Hematopoietic multipotent progenitor cell treated with erythropoietin and hydrocortisone succinate and interleukin-3 and kit ligand, for 8 days (in vitro differentiated cells): ENCODE data around the gene PANX2.

Experiments
- DNase-seq: peaks from one replicate; pipeline ENCODE4 v3.0.0-alpha.2; 2015

The PANX2 gene

DNA sequence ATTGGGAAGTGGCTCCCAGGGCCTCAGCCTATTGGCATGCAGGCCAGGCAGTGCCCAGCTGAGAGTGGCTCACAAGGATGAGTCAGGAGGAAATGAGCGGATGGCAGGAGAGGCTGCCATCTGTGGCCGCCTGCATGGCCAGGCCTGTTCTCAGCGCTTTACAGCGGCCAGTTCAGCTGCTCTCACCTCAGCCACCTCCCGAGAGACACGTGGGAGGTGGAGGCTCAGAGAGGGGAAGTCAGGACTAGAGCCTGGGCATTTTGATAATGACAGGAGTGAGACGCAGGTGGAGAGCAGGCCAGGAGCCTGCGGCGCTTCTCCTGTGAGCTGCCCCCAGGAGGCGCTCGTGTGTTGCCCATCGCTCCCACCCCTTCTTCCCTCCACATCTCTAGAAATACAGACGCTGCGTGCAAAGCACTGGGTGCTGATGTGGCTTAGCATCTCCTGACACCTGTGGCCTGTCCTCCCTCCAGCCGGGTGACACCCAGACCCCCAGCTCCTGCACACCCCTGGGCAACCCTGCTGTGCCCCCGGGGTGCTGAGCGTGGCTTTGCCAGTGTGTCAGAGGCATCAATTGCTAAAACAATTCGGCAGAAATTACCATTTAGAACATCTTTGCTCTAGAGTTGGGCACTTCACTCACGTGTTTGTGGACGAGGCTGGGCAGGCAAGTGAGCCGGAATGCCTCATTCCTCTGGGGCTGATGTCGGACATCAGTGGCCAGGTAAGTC, 21.4 kb upstream of the PANX2 start:
- peak; percentile 76 for DNase-seq

GRCh38 chr22:50150161-50151129, 20.1 kb upstream of the PANX2 start:
- no peak for DNase-seq

DNA sequence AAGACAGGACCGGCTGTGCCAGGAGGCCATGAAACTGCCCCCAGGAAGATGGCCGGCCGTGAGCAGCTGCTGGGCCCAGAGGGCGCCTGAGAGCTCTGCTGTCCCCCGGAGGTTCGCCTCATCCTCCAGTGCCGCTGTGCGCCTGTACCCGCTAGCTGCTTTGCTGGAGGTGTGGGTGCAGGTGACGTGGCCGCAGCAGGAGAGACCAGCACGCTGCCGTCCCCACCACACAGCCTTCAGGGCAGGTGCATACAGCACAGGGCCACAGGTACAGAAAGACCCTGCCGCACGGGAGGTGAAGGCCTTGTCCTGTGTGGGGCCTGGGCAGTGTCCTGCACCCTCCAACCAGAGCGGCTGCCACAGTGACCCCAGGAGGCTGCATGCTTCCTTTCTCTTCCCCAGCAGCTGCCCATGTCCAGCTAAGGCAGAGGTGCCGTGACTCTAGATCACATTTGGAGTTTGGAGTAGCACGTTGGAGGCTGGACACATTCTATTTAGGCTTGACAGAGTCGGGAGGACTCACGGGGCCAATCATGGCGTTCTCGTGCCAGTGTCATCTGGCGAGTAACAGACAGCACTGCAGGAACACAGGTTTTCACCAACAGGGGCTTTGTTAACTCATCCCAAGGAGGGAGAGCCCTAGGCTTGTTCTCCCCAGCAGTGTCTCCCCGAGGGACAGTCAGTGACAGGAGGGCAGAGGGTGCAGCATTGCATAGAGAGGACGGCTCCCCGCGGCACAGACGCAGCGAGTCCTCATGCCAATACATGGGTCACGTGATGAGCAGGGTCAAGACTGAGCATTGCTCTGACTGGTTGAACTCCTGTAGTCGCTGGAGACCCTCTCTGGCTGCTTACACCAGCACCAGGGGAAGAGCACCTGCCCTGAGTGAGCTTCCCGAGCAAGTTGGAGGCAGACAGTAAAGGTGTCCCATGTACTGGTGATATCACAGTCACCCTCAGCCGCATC, 18.7 kb upstream of the PANX2 start:
- DNase-seq, result no peak

- DNase-seq, result no peak
These were observed 17.3 kb upstream of the PANX2 start for GRCh38 chr22:50153056-50153755.

DNA sequence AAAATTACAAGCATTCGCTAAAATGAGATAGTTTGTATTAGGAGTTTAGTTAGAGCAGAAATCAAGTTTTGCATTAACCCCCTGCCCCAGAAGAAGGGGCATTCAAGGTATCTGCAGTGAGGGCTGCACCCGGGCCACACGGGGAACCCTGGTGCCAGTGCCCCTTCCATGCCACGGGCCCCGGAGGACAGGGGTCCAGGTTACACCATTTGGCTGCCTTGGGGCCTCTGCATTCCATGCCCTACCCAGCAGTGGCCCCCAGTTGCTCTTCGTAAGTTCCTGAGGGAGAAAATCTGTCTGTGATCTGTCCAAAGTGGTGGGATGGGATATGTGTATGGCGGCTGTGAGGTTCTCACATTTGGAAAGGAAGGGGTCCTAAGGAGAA, 16.8 kb upstream of the PANX2 start:
- no peak for DNase-seq

GRCh38 chr22:50157709-50158375, 12.7 kb upstream of the PANX2 start:
- no peak for DNase-seq

DNA sequence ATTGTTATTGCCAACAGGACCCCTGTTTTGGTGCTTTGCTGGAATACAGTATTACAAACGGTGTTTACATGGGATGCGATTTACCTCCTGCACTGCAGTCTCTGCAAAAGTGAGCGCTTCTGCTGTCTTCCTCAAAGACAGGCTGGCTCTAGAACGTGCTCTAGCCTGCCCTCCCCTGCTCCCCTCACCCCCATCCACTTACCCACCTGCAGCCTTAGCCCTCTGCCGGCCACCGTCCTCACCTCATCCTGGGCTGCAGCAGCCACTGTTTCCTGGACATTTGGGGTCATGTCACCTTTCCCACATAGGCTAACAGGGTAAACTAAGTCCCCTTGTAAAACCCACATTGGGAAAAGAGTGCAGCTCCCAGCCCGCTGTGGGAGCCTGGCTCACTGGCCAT, 9.6 kb upstream of the PANX2 start:
- DNase-seq, result no peak

GRCh38 chr22:50161508-50162390, 8.8 kb upstream of the PANX2 start:
- DNase-seq, result no peak

DNA sequence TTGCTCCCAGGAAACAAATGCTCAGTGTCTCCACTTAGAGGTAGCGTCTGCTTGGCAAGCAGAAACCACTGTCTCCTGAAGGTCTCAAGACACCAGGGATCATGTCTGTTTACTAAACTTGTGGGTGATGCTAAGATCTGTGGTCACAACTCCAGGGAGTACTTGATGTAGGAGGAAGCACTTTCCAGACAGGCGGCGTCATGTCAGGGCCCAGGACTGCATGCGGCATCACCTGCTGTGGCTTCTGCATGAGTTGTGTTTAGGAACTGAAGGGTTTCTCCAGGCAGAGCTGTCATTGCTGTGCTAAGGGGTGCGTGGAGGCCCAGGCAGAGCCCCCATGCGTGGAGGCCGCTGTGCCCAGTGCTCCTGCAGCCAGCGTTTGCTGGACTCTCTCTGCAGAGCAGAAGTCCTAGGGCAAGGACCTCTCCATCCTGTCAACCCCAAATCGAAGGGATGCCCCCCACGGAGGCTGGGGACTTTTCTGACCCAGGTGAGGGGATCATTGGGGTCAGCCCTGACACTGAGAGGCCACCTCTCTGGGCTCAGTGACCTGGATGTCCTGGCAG, 8.1 kb upstream of the PANX2 start:
- no peak for DNase-seq

- no peak for DNase-seq
These were observed 5.0 kb upstream of the PANX2 start for GRCh38 chr22:50165436-50166123.

GRCh38 chr22:50167689-50168489, 2.6 kb upstream of the PANX2 start:
- no peak for DNase-seq

GRCh38 chr22:50168490-50169180, 1.9 kb upstream of the PANX2 start:
- peak; percentile 48 for DNase-seq

- no peak for DNase-seq
These were observed 1.3 kb upstream of the PANX2 start for GRCh38 chr22:50169181-50169759.

- no peak for DNase-seq
These were observed 673 bp upstream of the PANX2 start for GRCh38 chr22:50169774-50170341.

DNA sequence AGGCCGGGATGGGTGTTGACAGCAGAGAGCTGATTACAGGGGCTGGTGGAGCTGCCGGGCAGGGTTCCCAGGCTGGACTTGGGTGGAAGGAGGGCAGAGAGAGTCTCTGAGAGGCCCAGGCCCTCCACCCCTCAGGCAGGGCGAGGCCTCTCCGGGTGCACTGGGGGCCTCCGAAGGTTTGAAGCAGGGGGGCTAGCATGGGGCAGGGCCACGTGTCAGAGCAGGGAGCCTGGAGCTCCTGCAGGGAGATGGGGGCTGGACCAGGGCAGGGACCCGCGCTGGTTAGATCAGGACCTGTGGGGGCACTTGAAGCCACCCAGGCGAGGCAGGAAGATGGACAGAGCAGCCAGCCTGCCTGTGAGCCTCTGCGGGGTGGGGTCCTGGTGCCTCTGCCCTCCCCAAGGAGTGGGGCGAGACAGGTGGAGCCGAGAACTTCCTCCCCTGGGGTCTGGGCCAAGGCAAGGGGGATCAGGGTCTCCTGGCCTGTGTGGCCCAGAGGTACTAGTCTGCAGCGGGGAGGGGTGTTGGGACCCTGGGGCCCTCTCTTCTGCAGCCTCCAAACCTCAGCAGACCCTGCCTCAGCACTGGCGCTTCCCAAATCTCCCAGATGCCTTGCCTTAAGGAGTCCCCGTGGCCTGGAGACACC, 911 bp downstream of the PANX2 start:
- DNase-seq, result no peak

DNA sequence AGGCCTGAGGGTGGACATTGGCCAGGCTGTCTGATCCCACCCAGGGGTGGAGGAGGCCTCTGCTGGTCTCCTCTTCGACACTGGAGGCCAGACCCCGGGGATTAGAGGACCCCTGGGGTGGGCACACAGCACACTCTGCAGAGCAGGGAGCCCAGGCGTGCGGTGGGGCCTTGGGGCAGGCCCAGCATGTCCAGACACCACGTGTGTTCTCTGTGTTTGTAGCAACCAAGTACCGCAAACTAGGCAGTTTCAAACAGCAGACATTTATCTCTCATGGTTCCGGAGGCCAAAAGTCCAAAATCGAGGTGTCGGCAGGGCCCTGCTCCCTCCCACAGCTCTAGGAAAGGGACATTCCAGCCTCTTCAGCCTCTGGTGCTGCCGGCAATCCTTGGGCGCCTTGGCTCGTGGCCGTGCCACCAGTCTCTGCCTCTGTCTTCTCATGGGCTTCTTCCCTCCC, 1.5 kb downstream of the PANX2 start:
- no peak for DNase-seq
